Immature natural killer cell (primary cell): ENCODE measurements around the gene TAS1R2. TPM values are rescaled to one million over a fixed set of nuclear protein-coding genes. Genes with fewer than 3 reads are reported as not detected.
"Not testable (repeated sequence)": the region's sequence is repeated elsewhere in the genome, so short reads cannot be mapped to it uniquely, and the experiment has no call there.

ENCODE experiments used
- DNase-seq, 3 donors: peaks; one replicate each; pipeline ENCODE4 v3.0.0; 2022; ENCODE audit warnings: mixed read lengths in 1 of 3
- H3K27ac Mint-ChIP-seq, 6 donors: one replicate each; pipeline ENCODE4 v1.8.0; 2020; ENCODE audit warnings: mixed read lengths in 6 of 6, mild to moderate bottlenecking in 5 of 6, inconsistent platforms in 4 of 6, moderate library complexity in 3 of 6
- H3K27me3 Mint-ChIP-seq, 3 donors: one replicate each; pipeline ENCODE4 v1.8.0; 2020 to 2021; ENCODE audit warnings: low read depth in 3 of 3, mild to moderate bottlenecking in 3 of 3, mixed read lengths in 3 of 3, moderate library complexity in 3 of 3, inconsistent platforms in 1 of 3
- H3K36me3 Mint-ChIP-seq, 3 donors: one replicate each; pipeline ENCODE4 v1.8.0; 2020; ENCODE audit warnings: mixed read lengths in 3 of 3, inconsistent platforms in 2 of 3, mild to moderate bottlenecking in 2 of 3
- H3K4me1 Mint-ChIP-seq, 2 donors: one replicate each; pipeline ENCODE4 v1.8.0; 2020; ENCODE audit warnings: inconsistent platforms in 2 of 2, mild to moderate bottlenecking in 2 of 2, mixed read lengths in 2 of 2, moderate library complexity in 1 of 2
- H3K4me3 Mint-ChIP-seq, 5 donors: one replicate each; pipeline ENCODE4 v1.8.0; 2020; ENCODE audit warnings: mild to moderate bottlenecking in 5 of 5, mixed read lengths in 5 of 5, inconsistent platforms in 3 of 5, moderate library complexity in 3 of 5
- H3K9me3 Mint-ChIP-seq, 6 donors: one replicate each; pipeline ENCODE4 v1.8.0; 2020; ENCODE audit warnings: mild to moderate bottlenecking in 6 of 6, mixed read lengths in 6 of 6, inconsistent platforms in 4 of 6, moderate library complexity in 3 of 6
- polyA plus RNA-seq, 3 donors: library from polyadenylated mRNA; unstranded; fragments of 300-500 nt; fragmentation: Illumina TruSeq; gene quantifications; one replicate each; pipeline ENCODE4 v1.2.3, GENCODE V29; 2021

TAS1R2 gene
- polyA plus RNA-seq, 3 donors from 2014 or later: not detected

GRCh38 chr1:18849261-18849711 is 10.2 kb downstream of the TAS1R2 start:
- Mint-ChIP-seq H3K27me3 (peaks cover 3 to 5% (median 4%) of the 10 kb centered on the region in 3 donors), H3K9me3 (peaks cover 0 to 3% (median 0%) of the 10 kb centered on the region in 6 donors), H3K36me3 (peaks cover 0 to under 1% (median 0%) of the 10 kb centered on the region in 3 donors), H3K4me3 (no peak overlapping the region), H3K27ac (no peak overlapping the region), H3K4me1 (no peaks in the 10 kb centered on the region)
- DNase-seq: no peak

GRCh38 chr1:18847723-18848122 is 11.7 kb downstream of the TAS1R2 start:
- DNase-seq, H3K27me3 Mint-ChIP-seq, H3K9me3 Mint-ChIP-seq, H3K36me3 Mint-ChIP-seq, H3K4me3 Mint-ChIP-seq, H3K27ac Mint-ChIP-seq, H3K4me1 Mint-ChIP-seq: not testable (repeated sequence)

- Mint-ChIP-seq H3K27ac (no peak overlapping the region), H3K4me3 (no peak overlapping the region), H3K9me3 (peaks cover 0 to 8% (median 0%) of the 10 kb centered on the region in 6 donors), H3K27me3 (peaks cover 4 to 8% (median 6%) of the 10 kb centered on the region in 3 donors), H3K36me3 (peaks cover 0 to 4% (median 0%) of the 10 kb centered on the region in 3 donors), H3K4me1 (no peaks in the 10 kb centered on the region)
- DNase-seq: no peak
Measured at GRCh38 chr1:18840145-18840544, 19.3 kb downstream of the TAS1R2 start.

- Mint-ChIP-seq H3K27ac (no peak overlapping the region), H3K9me3 (no peaks in the 10 kb centered on the region), H3K4me1 (no peaks in the 10 kb centered on the region), H3K36me3 (no peaks in the 10 kb centered on the region), H3K27me3 (peaks cover 6 to 8% (median 6%) of the 10 kb centered on the region in 3 donors), H3K4me3 (no peak overlapping the region)
- no peak for DNase-seq
Measured at GRCh38 chr1:18836654-18837053, 22.8 kb downstream of the TAS1R2 start.

GRCh38 chr1:18832319-18832718 is 27.1 kb downstream of the TAS1R2 start:
- H3K36me3 Mint-ChIP-seq, H3K4me3 Mint-ChIP-seq, DNase-seq, H3K9me3 Mint-ChIP-seq, H3K27ac Mint-ChIP-seq: not testable (repeated sequence)
- H3K27me3 Mint-ChIP-seq: peaks cover 8 to 12% (median 8%) of the 10 kb centered on the region in 3 donors
- peaks cover 15 to 16% of the 10 kb centered on the region in 2 donors for H3K4me1 Mint-ChIP-seq

- peaks cover 15 to 19% of the 10 kb centered on the region in 2 donors for H3K4me1 Mint-ChIP-seq
- no peak for DNase-seq
- H3K36me3 Mint-ChIP-seq: peaks cover 0 to 3% (median 0%) of the 10 kb centered on the region in 3 donors
- H3K27me3 Mint-ChIP-seq: peaks cover 8 to 13% (median 11%) of the 10 kb centered on the region in 3 donors
- no peak overlapping the region for H3K27ac Mint-ChIP-seq
- H3K9me3 Mint-ChIP-seq: peaks cover 0 to 7% (median 3%) of the 10 kb centered on the region in 6 donors
- no peak overlapping the region for H3K4me3 Mint-ChIP-seq
Measured at GRCh38 chr1:18831656-18832055, 27.8 kb downstream of the TAS1R2 start.

GRCh38 chr1:18830596-18830995 is 28.9 kb downstream of the TAS1R2 start:
- Mint-ChIP-seq H3K27me3 (peaks cover 13 to 19% (median 18%) of the 10 kb centered on the region in 3 donors), H3K36me3 (peaks cover 0 to 3% (median 0%) of the 10 kb centered on the region in 3 donors), H3K4me3 (no peak overlapping the region), H3K27ac (no peak overlapping the region), H3K9me3 (peaks cover 0 to 11% (median 5%) of the 10 kb centered on the region in 6 donors), H3K4me1 (peaks cover 21 to 30% of the 10 kb centered on the region in 2 donors)
- DNase-seq: no peak

GRCh38 chr1:18829671-18830070 is 29.8 kb downstream of the TAS1R2 start:
- Mint-ChIP-seq H3K4me1 (peaks cover 23 to 31% of the 10 kb centered on the region in 2 donors), H3K9me3 (peaks cover 0 to 13% (median 6%) of the 10 kb centered on the region in 6 donors), H3K27ac (peak overlapping the region in 3 of 6 donors; percentile 67 to 89 (median 87)), H3K4me3 (no peak overlapping the region), H3K36me3 (peaks cover 0 to 3% (median 0%) of the 10 kb centered on the region in 3 donors), H3K27me3 (peaks cover 16 to 25% (median 22%) of the 10 kb centered on the region in 3 donors)
- DNase-seq: no peak

GRCh38 chr1:18828224-18828623 is 31.2 kb downstream of the TAS1R2 start:
- Mint-ChIP-seq H3K27ac (peak overlapping the region; percentile 56 to 96 (median 88)), H3K36me3 (peaks cover 0 to 3% (median 0%) of the 10 kb centered on the region in 3 donors), H3K9me3 (peaks cover 0 to 13% (median 6%) of the 10 kb centered on the region in 6 donors), H3K4me1 (peaks cover 26 to 31% of the 10 kb centered on the region in 2 donors), H3K4me3 (peak overlapping the region; percentile 50 to 73 (median 70)), H3K27me3 (peaks cover 19 to 29% (median 24%) of the 10 kb centered on the region in 3 donors)
- peak; percentile 74 to 76 (median 74) for DNase-seq

GRCh38 chr1:18823438-18823837 is 36.0 kb downstream of the TAS1R2 start:
- Mint-ChIP-seq H3K27me3 (peaks cover 30 to 40% (median 37%) of the 10 kb centered on the region in 3 donors), H3K4me1 (peaks cover 25 to 27% of the 10 kb centered on the region in 2 donors), H3K36me3 (peaks cover 0 to 3% (median 0%) of the 10 kb centered on the region in 3 donors), H3K4me3 (no peak overlapping the region), H3K27ac (peak overlapping the region in 3 of 6 donors; percentile 3 to 89 (median 58)), H3K9me3 (peaks cover 0 to 13% (median 6%) of the 10 kb centered on the region in 6 donors)
- DNase-seq: no peak

GRCh38 chr1:18820791-18821641 is 38.4 kb downstream of the TAS1R2 start:
- Mint-ChIP-seq H3K27ac (peak overlapping the region in 1 of 6 donors; percentile 47), H3K4me1 (peaks cover 23 to 29% of the 10 kb centered on the region in 2 donors), H3K4me3 (no peak overlapping the region), H3K36me3 (no peaks in the 10 kb centered on the region), H3K9me3 (peaks cover 0 to 6% (median 2%) of the 10 kb centered on the region in 6 donors), H3K27me3 (peaks cover 24 to 39% (median 34%) of the 10 kb centered on the region in 3 donors)
- DNase-seq: peak; percentile 49 to 55 (median 54)

- Mint-ChIP-seq H3K4me1 (peaks cover 19 to 25% of the 10 kb centered on the region in 2 donors), H3K27ac (peak overlapping the region in 2 of 6 donors; percentile 35 to 47), H3K9me3 (peaks cover 0 to 2% (median 0%) of the 10 kb centered on the region in 6 donors), H3K4me3 (no peak overlapping the region), H3K27me3 (peaks cover 19 to 34% (median 29%) of the 10 kb centered on the region in 3 donors), H3K36me3 (no peaks in the 10 kb centered on the region)
- no peak for DNase-seq
Measured at GRCh38 chr1:18819986-18820790, 39.3 kb downstream of the TAS1R2 start.

- Mint-ChIP-seq H3K27ac (peak overlapping the region in 2 of 6 donors; percentile 30 to 50), H3K27me3 (peaks cover 16 to 28% (median 25%) of the 10 kb centered on the region in 3 donors), H3K4me3 (no peak overlapping the region), H3K9me3 (no peaks in the 10 kb centered on the region), H3K36me3 (no peaks in the 10 kb centered on the region), H3K4me1 (peaks cover 19 to 23% of the 10 kb centered on the region in 2 donors)
- DNase-seq: no peak
Measured at GRCh38 chr1:18819203-18819602, 40.3 kb downstream of the TAS1R2 start.
